HG03565 (cell line): ENCODE data around the gene SYTL4.

Source experiments
- ATAC-seq: cut with Tn5 transposase; IDR thresholded peaks from one replicate; pipeline ENCODE4 v1.9.1; 2021; ENCODE audit warnings: mild to moderate bottlenecking, moderate library complexity; ENCODE audit not compliant: unreplicated experiment

SYTL4 gene

DNA sequence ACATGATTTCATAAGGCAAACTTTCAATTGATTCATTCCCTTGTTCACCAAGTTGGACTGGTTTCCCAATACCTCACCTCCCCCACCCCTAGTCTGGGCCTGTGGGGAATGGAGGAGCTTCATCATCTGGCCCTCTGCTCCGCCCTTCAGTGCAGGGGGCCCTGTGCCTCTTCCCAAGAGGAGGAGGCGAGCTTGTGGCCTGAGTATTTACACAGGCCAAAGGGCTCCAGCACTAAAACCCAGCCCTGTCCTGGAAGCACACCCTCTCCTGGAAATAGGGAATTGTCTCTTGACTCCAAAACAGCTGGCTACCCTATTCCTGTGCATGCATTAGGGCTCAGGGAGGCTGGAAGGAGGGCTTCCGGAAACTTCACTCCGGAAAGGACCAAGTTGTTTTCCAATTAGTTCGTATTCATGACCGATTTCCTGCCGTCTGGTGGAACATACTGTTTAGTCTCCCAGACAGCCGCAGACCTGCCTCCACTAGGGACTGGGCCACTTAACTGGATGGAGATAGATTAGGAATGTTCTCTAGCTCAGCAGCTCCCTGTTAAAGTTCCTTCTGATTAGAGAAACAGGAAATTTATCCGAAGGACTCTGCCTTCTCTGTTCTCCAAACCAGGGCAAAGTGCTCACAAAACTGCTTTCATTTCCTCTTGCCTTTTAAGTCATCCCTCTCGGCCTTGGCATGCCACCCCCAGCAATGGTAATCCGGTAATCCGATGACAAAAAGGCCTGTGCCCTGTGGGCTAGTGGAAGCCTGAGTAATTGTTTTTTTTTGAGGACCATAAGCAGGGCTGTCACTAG, 82.2 kb downstream of the SYTL4 start:
- no peak for ATAC-seq

GRCh38 chrX:100648458-100649417, 83.2 kb downstream of the SYTL4 start:
- no peak for ATAC-seq

- ATAC-seq: no peak
Measured at GRCh38 chrX:100647739-100648138, 84.2 kb downstream of the SYTL4 start.

- ATAC-seq: no peak
Measured at GRCh38 chrX:100647095-100647494, 84.8 kb downstream of the SYTL4 start.

- no peak for ATAC-seq
Measured at GRCh38 chrX:100645106-100645505, 86.8 kb downstream of the SYTL4 start.

DNA sequence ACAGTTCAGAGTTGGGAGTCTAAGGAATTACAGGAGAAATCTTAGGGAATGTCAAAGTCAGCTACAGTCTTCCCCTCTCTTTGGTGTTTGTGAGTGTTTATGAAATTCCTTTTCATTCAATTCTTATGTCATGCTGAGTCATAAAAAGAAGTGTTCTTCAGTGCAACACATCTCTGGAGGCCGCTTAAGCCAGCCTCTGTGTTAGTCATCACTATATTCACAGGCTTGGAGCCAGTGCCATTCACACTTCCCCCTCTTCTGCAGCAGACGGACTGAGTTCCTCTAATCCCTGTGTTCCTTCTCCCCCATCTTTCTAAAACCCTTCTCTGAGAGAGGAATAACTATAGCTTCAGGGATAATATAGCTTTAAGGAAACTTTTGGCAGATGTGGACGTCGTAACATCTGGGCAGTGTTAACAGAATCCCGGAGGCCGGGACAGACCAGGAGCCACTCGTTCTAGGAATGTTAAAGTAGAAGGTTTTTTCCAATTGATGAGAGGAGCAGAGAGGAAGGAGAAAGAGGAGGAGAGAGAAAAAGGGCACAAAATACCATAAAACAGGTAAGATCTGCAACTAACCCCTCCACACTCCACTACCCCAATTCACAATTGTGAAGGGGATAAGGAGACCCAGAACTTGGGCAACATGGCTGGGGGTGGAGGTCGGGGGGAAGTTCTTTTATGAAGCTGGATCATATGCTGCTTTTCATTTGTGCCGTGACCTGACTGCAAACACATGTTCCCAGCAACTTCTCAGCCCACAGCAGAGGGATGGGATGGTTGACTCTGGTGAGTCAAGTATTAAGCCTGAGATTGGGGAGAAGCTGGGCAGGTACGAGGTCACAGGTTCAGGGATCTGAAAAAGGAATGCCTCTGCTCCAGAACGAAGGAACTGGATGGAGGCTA, 87.7 kb downstream of the SYTL4 start, which contains the start of gene SRPX2:
TSS of gene SRPX2 (plus strand) at position 244 of the 905 bp plus-strand sequence. CDS start 2,124 bp downstream, outside the sequence.
- ATAC-seq: no peak

DNA sequence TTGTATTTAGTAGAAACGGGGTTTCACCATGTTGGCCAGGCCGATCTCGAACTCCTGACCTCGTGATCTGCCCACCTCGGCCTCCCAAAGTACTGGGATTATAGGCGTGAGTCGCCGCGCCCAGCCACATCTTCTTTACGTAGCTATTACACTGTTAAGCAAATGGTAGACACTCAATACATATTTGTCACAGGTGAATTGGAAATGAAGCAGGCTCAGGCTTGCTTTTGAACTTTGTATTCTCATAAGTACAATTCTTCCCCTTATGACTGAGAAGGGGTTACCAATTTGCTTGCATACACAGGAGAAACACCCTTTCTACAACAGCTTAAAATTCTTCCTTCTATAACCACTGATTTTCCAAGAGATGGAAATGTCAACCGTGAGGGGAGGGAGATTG, 88.7 kb downstream of the SYTL4 start:
- ATAC-seq: no peak

DNA sequence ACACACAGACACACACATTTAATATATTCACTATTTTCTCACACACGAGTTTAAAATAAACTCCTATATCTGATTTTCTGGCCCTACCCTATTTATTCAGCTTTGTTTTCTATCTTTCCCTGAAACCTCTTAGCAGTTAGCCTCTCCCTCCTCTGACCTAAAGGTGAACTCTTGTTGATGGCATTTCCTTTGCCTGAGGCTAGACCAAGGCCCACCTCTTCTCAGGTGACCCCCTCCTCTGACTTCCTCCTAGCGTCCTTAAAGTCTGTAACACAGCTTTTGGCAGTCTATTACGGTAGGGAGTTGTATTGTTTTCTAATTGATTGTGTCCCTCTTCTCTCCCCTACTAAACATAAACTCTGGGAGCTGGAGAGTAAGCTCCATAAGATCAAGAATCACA, 89.6 kb downstream of the SYTL4 start:
- no peak for ATAC-seq

DNA sequence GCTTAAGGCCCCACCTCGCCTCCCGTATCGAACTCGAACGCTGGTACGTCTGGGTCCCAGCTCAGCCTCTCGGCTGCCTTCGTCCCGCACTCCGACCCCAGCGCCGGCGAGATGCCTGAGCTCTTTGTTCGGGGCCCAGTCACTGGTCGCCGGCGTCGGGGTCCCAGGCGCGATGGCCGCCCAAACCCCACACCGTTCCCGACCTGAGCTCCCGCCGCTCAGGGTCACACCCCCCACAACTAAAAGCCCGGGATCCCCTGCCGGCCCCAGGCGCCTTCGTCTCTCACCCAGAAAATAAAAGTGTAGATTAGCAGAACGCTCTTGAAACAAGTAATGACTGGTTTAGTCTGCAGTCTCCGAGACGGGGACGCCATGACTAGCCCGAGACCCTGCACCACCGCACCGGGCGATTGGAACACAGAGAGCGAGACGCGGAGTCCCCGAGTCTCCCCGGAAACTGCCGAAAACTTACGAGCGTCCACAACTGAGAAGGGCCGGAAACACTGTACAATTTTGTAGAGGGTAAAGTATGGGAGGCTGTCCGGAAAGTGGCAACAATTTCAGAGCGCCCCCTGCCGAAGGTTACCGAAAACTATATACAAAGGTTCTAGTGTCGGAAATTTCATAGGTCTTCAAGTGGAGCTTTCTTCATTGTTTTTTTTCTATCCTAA, 95.5 kb downstream of the SYTL4 start, which contains the start of gene TSPAN6:
TSS of gene TSPAN6 (minus strand) at position 486 of the 671 bp plus-strand sequence. CDS start at position 374, 112 bp downstream.
- peak; percentile 96 for ATAC-seq

DNA sequence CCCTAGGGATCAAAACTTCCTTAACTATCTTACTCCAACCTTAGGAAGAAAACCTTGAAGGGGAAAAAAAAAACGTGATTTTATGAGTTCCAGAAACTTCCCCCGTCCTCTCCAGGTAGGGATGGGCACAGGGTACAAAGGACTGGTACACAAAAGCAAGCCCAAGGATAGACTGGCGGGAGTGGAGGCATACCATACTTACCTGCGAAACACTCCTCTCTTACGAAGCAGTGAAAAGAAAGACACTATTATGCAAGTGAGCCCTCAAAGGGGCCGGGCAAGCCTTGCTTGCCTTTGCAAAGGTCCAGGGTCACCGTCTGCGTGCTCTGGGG, 96.0 kb downstream of the SYTL4 start:
- no peak for ATAC-seq

GRCh38 chrX:100635040-100635439, 96.9 kb downstream of the SYTL4 start:
- ATAC-seq: no peak

GRCh38 chrX:100625985-100626491, 105.9 kb downstream of the SYTL4 start:
- ATAC-seq: peak; percentile 93
